Smooth muscle cell (in vitro differentiated cells): Measurements from ENCODE around the gene IMPA2. TPM values are rescaled to one million over a fixed set of nuclear protein-coding genes. Genes with fewer than 3 reads are reported as not detected.

ENCODE experiments used
- DNase-seq: peaks from one replicate; lab custom pipeline; 2025; ENCODE audit not compliant: unreplicated experiment; lab: John Stamatoyannopoulos, UW
- H2AFZ ChIP-seq: fragments of 200-600 bp; sonication (generic); 2 replicates; pipeline ENCODE4 v1.6.0; 2016; ENCODE audit warnings: antibody characterized with exemption, low read depth, mild to moderate bottlenecking
- H3F3A ChIP-seq: fragments of 200-600 bp; sonication (generic); 2 replicates; pipeline ENCODE4 v1.6.0; 2017; ENCODE audit warnings: antibody characterized with exemption, low read depth
- H3K27ac ChIP-seq: fragments of 200-600 bp; sonication (generic); 2 replicates; pipeline ENCODE4 v1.5.1; 2016; ENCODE audit warnings: low read depth, mild to moderate bottlenecking
- H3K27me3 ChIP-seq: fragments of 200-600 bp; sonication (generic); 2 replicates; pipeline ENCODE4 v1.6.1; 2016; ENCODE audit warnings: low read depth, mild to moderate bottlenecking
- H3K36me3 ChIP-seq: fragments of 200-600 bp; sonication (generic); 2 replicates; pipeline ENCODE4 v1.5.1; 2016; ENCODE audit warnings: low read depth
- H3K4me1 ChIP-seq: fragments of 200-600 bp; sonication (generic); 2 replicates; pipeline ENCODE4 v1.5.1; 2016; ENCODE audit warnings: low read depth
- H3K4me2 ChIP-seq: fragments of 200-600 bp; sonication (generic); 2 replicates; pipeline ENCODE4 v1.6.0; 2016; ENCODE audit warnings: mild to moderate bottlenecking
- H3K4me3 ChIP-seq: fragments of 200-600 bp; sonication (generic); 2 replicates; pipeline ENCODE4 v1.5.1; 2016; ENCODE audit warnings: mild to moderate bottlenecking
- H3K79me2 ChIP-seq: fragments of 200-600 bp; sonication (generic); 2 replicates; pipeline ENCODE4 v1.6.0; 2016; ENCODE audit warnings: low read depth, mild to moderate bottlenecking
- H3K9ac ChIP-seq: fragments of 200-600 bp; sonication (generic); 2 replicates; pipeline ENCODE4 v1.6.0; 2016; ENCODE audit warnings: low read depth
- H3K9me3 ChIP-seq: fragments of 200-600 bp; sonication (generic); replicated peaks from 2 replicates; pipeline ENCODE4 v1.5.1; 2016; ENCODE audit warnings: low read depth
- H4K20me1 ChIP-seq: fragments of 200-600 bp; sonication (generic); 2 replicates; pipeline ENCODE4 v1.6.0; 2016; ENCODE audit warnings: low read depth
- WGBS: methylation state at CpG from one replicate; pipeline ENCODE4 v1.1.7; 2016; ENCODE audit warnings: low lambda C conversion rate; 5-methylcytosine and 5-hydroxymethylcytosine counted together
- polyA plus RNA-seq: library from polyadenylated mRNA; unstranded; fragments of >200 nt; fragmentation: Nextera tagmentation; extraction: Ambion mirVana; gene quantifications from 2 replicates; pipeline ENCODE4 v1.2.1, GENCODE V29; 2016
- total RNA-seq: library from RNA; depleted of rRNA; stranded (reverse); fragments of >200 nt; gene quantifications from 2 replicates; pipeline ENCODE4 v1.2.3, GENCODE V29; 2014
- TF ChIP-seq, protein P1 (sequence below): fragments of 200-600 bp; sonication (generic); IDR thresholded peaks from 2 replicates; pipeline ENCODE4 v1.5.1; 2017; ENCODE audit warnings: borderline replicate concordance, mild to moderate bottlenecking, antibody characterized with exemption; ENCODE audit not compliant: insufficient read depth, poor library complexity, severe bottlenecking

The IMPA2 gene
- total and polyA plus RNA-seq, 2 experiments from 2014 or later = 9.9 to 17.8 TPM

DNA sequence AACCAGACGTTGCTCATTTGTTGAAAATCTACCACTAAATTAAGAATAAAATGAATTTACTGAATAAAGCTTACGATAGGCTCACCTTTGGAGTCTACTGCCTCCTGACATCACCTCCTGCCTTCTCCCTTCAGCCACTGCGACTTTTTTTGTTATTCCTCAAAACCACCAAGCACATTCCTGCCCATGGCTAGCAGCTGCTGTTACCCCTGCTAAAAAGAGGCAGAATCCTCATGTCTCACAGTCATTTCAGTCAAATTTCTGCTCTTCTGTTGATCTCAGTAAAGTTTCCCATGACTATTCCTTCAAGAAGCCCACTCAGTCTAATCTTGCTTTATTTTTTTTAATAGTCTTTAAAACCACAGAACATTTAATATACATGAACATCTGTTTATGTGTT is 71.6 kb downstream of the IMPA2 start:
- Histone ChIP-seq H3F3A (no peaks in the 10 kb centered on the region), H3K79me2 (no peaks in the 10 kb centered on the region), H3K4me3 (no peak overlapping the region), H3K4me1 (no peaks in the 10 kb centered on the region), H3K27ac (no peak overlapping the region), H4K20me1 (no peaks in the 10 kb centered on the region), H3K9me3 (no peaks in the 10 kb centered on the region), H2AFZ (no peak overlapping the region), H3K4me2 (no peak overlapping the region), H3K27me3 (no peaks in the 10 kb centered on the region), H3K9ac (no peak overlapping the region), H3K36me3 (no peaks in the 10 kb centered on the region)
- TF ChIP-seq, protein P1, sequence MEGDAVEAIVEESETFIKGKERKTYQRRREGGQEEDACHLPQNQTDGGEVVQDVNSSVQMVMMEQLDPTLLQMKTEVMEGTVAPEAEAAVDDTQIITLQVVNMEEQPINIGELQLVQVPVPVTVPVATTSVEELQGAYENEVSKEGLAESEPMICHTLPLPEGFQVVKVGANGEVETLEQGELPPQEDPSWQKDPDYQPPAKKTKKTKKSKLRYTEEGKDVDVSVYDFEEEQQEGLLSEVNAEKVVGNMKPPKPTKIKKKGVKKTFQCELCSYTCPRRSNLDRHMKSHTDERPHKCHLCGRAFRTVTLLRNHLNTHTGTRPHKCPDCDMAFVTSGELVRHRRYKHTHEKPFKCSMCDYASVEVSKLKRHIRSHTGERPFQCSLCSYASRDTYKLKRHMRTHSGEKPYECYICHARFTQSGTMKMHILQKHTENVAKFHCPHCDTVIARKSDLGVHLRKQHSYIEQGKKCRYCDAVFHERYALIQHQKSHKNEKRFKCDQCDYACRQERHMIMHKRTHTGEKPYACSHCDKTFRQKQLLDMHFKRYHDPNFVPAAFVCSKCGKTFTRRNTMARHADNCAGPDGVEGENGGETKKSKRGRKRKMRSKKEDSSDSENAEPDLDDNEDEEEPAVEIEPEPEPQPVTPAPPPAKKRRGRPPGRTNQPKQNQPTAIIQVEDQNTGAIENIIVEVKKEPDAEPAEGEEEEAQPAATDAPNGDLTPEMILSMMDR = no peak
- DNase-seq = no peak
- WGBS = 65% methylated on average over 3 of the region's 3 CpGs

DNA sequence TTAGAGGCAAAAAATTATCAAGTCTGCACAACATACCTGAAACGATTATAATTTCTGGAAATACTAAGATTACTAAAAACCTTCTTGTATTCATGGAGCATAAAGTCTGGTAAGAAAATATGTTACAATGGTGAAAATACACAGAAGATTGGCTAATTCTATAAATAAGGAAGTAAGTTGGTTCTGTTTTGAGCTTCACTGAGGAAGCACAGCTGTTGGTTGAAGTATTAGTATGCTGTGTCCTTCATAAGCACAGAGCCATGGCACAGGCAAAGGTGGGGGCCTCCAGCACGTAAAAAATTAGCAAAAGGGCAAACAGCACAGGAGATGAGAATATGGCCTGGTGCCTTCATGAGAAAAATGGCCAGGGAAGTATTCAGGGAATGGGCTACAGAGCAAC is 72.0 kb downstream of the IMPA2 start:
- Histone ChIP-seq H3K4me1 (no peaks in the 10 kb centered on the region), H3K4me2 (no peak overlapping the region), H3K27ac (no peak overlapping the region), H3K27me3 (no peaks in the 10 kb centered on the region), H3K36me3 (no peaks in the 10 kb centered on the region), H2AFZ (no peak overlapping the region), H3K9me3 (no peaks in the 10 kb centered on the region), H3K79me2 (no peaks in the 10 kb centered on the region), H4K20me1 (no peaks in the 10 kb centered on the region), H3K9ac (no peak overlapping the region), H3K4me3 (no peak overlapping the region), H3F3A (no peaks in the 10 kb centered on the region)
- TF ChIP-seq, protein P1 = no peak
- 91% methylated on average over 2 of the region's 2 CpGs for WGBS
- DNase-seq = no peak

DNA sequence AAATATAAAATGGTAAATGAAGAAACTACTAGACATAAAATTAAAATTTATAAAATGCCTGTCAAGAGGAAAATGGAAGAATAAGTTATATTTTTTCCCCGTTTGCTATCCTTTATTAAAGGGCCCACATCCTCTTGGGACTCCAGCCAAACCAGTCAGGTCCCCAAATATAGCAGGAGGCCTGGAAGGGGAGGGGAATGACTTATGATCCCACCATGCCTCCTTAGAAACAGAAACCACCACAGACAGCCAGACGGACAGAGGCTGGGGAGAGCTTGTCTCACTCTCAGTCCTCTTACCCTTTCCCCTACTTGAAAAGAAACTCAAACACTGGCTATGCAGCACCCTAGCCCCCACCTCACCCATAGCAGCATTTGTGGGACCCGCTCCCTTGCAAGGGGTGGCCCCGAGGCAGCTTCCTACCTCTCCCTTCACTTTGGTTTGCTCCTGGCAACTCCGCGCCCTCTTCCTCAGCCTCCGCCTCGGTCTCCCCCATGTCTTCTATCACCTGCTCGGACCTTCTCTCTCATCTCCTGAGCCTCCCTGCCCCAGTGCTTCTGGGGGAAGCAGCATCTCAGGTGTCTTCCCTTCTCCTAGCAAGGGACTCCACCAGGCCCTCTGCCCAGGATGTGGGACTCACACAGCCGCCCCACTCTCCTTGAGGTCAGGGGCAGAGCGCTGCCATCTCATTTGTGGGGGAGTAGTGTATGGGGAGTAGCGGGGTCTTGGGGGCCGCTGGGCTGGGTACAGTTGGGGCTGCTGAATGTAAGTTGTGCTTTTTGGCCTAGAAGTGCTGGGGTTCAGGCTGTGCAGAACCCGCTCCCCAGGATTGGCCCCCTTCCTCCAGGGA is 75.0 kb downstream of the IMPA2 start:
- Histone ChIP-seq H3K27me3 (no peaks in the 10 kb centered on the region), H3K36me3 (no peaks in the 10 kb centered on the region), H3F3A (no peaks in the 10 kb centered on the region), H3K9me3 (no peaks in the 10 kb centered on the region), H3K9ac (no peak overlapping the region), H2AFZ (no peak overlapping the region), H3K4me3 (no peak overlapping the region), H3K4me1 (no peaks in the 10 kb centered on the region), H3K4me2 (no peak overlapping the region), H3K27ac (no peak overlapping the region), H4K20me1 (no peaks in the 10 kb centered on the region), H3K79me2 (no peaks in the 10 kb centered on the region)
- TF ChIP-seq, protein P1 = no peak
- WGBS = 85% methylated on average over 13 of the region's 14 CpGs
- DNase-seq = no peak
